HPDE6-E6E7 (cell line): ENCODE data around the gene HELB.
A peak's percentile ranks its signal among the peaks of the same experiment; 100 is the strongest.
"Not testable (repeated sequence)": the region's sequence is repeated elsewhere in the genome, so short reads cannot be mapped to it uniquely, and the experiment has no call there.

Experiments
- DNase-seq: peaks from one replicate; pipeline ENCODE4 v3.0.0; 2011; ENCODE audit warnings: missing footprints; ENCODE audit errors: extremely low spot score

HELB gene

GRCh38 chr12:66303316-66303804 lies 1.1 kb downstream of the HELB start:
- not testable (repeated sequence) for DNase-seq

- no peak for DNase-seq
These were observed 2.1 kb downstream of the HELB start for GRCh38 chr12:66304296-66304900.

GRCh38 chr12:66309606-66310005 lies 7.3 kb downstream of the HELB start:
- no peak for DNase-seq

GRCh38 chr12:66312189-66312588 lies 9.9 kb downstream of the HELB start:
- DNase-seq: no peak

- DNase-seq: no peak
These were observed 12.0 kb downstream of the HELB start for GRCh38 chr12:66314278-66314677.

- DNase-seq: no peak
These were observed 17.1 kb downstream of the HELB start for GRCh38 chr12:66319266-66319954.

GRCh38 chr12:66320996-66321395 lies 18.7 kb downstream of the HELB start:
- no peak for DNase-seq

GRCh38 chr12:66321435-66321834 lies 19.1 kb downstream of the HELB start:
- DNase-seq: no peak

- DNase-seq: no peak
These were observed 20.7 kb downstream of the HELB start for GRCh38 chr12:66323017-66323416.

GRCh38 chr12:66329941-66330340 lies 27.6 kb downstream of the HELB start:
- peak; percentile 31 for DNase-seq

GRCh38 chr12:66331016-66331415 lies 28.7 kb downstream of the HELB start:
- no peak for DNase-seq

- no peak for DNase-seq
These were observed 29.5 kb downstream of the HELB start for GRCh38 chr12:66331814-66332213.

GRCh38 chr12:66335746-66336145 lies 33.5 kb downstream of the HELB start:
- DNase-seq: no peak

GRCh38 chr12:66337381-66338010 lies 35.2 kb downstream of the HELB start:
- DNase-seq: no peak

GRCh38 chr12:66340131-66340530 lies 37.8 kb downstream of the HELB start:
- no peak for DNase-seq

- DNase-seq: no peak
These were observed 38.8 kb downstream of the HELB start for GRCh38 chr12:66341126-66341525.

GRCh38 chr12:66345212-66345611 lies 42.9 kb downstream of the HELB start:
- no peak for DNase-seq

- DNase-seq: no peak
These were observed 43.7 kb downstream of the HELB start for GRCh38 chr12:66345956-66346355.

GRCh38 chr12:66351301-66351700 lies 49.0 kb downstream of the HELB start:
- DNase-seq: no peak

GRCh38 chr12:66352197-66352596 lies 49.9 kb downstream of the HELB start:
- DNase-seq: no peak

- DNase-seq: no peak
These were observed 50.6 kb downstream of the HELB start for GRCh38 chr12:66352899-66353298.

GRCh38 chr12:66354291-66354690 lies 52.0 kb downstream of the HELB start:
- DNase-seq: no peak

GRCh38 chr12:66359300-66359699 lies 57.0 kb downstream of the HELB start:
- no peak for DNase-seq
